OCI-LY3 (cell line): ENCODE measurements around the gene GNA12.

Experiments
- H2AFZ ChIP-seq: fragments of 200-600, 300-600 bp; shearing (Covaris generic); 2 replicates; pipeline ENCODE4 v1.6.0; 2014; ENCODE audit warnings: antibody characterized with exemption, low read depth, low read length
- H3K27ac ChIP-seq: fragments of 200-600, 300-600 bp; sonication (generic); 2 replicates; pipeline ENCODE4 v1.5.1; 2014; ENCODE audit warnings: mild to moderate bottlenecking, low read length, moderate library complexity, mixed read lengths
- H3K27me3 ChIP-seq: fragments of 200-600, 300-600 bp; sonication (generic); 2 replicates; pipeline ENCODE4 v1.6.1; 2014; ENCODE audit warnings: low read depth, low read length, mixed read lengths
- H3K36me3 ChIP-seq: fragments of 200-600, 300-600 bp; sonication (generic); replicated peaks from 2 replicates; pipeline ENCODE3; 2014; ENCODE audit warnings: low read depth, low read length, mixed read lengths
- H3K4me1 ChIP-seq: fragments of 300-600, 200-600 bp; sonication (generic); 2 replicates; pipeline ENCODE4 v1.6.1; 2014; ENCODE audit warnings: low read length, mixed read lengths
- H3K4me2 ChIP-seq: fragments of 200-600, 300-600 bp; sonication (generic); 2 replicates; pipeline ENCODE4 v1.6.1; 2014; ENCODE audit warnings: low read length, mixed read lengths
- H3K4me3 ChIP-seq: fragments of 300-600, 200-600 bp; sonication (generic); 2 replicates; pipeline ENCODE4 v1.5.1; 2014; ENCODE audit warnings: antibody characterized with exemption, mild to moderate bottlenecking, low read length, moderate library complexity
- H3K79me2 ChIP-seq: fragments of 300-600, 200-600 bp; shearing (Covaris generic); 2 replicates; pipeline ENCODE4 v1.6.1; 2014; ENCODE audit warnings: mild to moderate bottlenecking, low read length, mixed read lengths
- H3K9ac ChIP-seq: fragments of 300-600, 200-600 bp; shearing (Covaris generic); 2 replicates; pipeline ENCODE4 v1.6.0; 2014; ENCODE audit warnings: mild to moderate bottlenecking, low read length, moderate library complexity
- H3K9me3 ChIP-seq: fragments of 200-600, 300-600 bp; shearing (Covaris generic); 2 replicates; pipeline ENCODE4 v1.6.1; 2014; ENCODE audit warnings: low read length, mixed read lengths; ENCODE audit not compliant: insufficient read depth
- H4K20me1 ChIP-seq: fragments of 200-600, 300-600 bp; sonication (generic); 2 replicates; pipeline ENCODE4 v1.6.1; 2016; ENCODE audit warnings: low read length, mixed read lengths; ENCODE audit not compliant: insufficient read depth
- CTCF ChIP-seq: fragments of 200-600, 300-600 bp; sonication (generic); IDR thresholded peaks from 2 replicates; pipeline ENCODE4 v1.5.1; 2014; ENCODE audit warnings: antibody characterized with exemption, low read length, low read depth
- EZH2phosphoT487 ChIP-seq: fragments of 200-600 bp; shearing (Covaris generic); IDR thresholded peaks from 2 replicates; pipeline ENCODE4 v1.6.1; 2018; ENCODE audit warnings: antibody characterized with exemption, mixed run types, low read depth

The GNA12 gene

GRCh38 chr7:2710901-2711551 lies 133.1 kb downstream of the GNA12 start:
- 0 out of 2 replicates have a peak overlapping the region, but pooled peaks have one; percentile 76 for H3K27ac ChIP-seq
- H3K9me3 ChIP-seq, result no peaks in the 10 kb centered on the region
- TF ChIP-seq EZH2phosphoT487 (no peak), CTCF (no peak)
- peak overlapping the region; percentile 87 for H3K4me3 ChIP-seq
- peak overlapping the region; percentile 100 for H3K4me2 ChIP-seq
- H2AFZ ChIP-seq, result no peak overlapping the region
- peaks cover 36% of the 10 kb centered on the region for H3K4me1 ChIP-seq
- no peaks in the 10 kb centered on the region for H4K20me1 ChIP-seq
- H3K27me3 ChIP-seq, result no peaks in the 10 kb centered on the region
- H3K79me2 ChIP-seq, result no peaks in the 10 kb centered on the region
- H3K36me3 ChIP-seq, result no peaks in the 10 kb centered on the region
- H3K9ac ChIP-seq, result peak overlapping the region; percentile 85; the same call in 1 of the 2 replicates

- Histone ChIP-seq H3K9ac (peak overlapping the region; percentile 85), H3K4me1 (peaks cover 29% of the 10 kb centered on the region), H2AFZ (peak overlapping the region; percentile 21; the same call in 1 of the 2 replicates), H3K9me3 (no peaks in the 10 kb centered on the region), H3K36me3 (no peaks in the 10 kb centered on the region), H3K27me3 (no peaks in the 10 kb centered on the region), H3K4me2 (peak overlapping the region; percentile 100), H3K4me3 (peak overlapping the region; percentile 87), H3K79me2 (no peaks in the 10 kb centered on the region), H4K20me1 (no peaks in the 10 kb centered on the region), H3K27ac (peak overlapping the region; percentile 76)
- TF ChIP-seq EZH2phosphoT487 (no peak), CTCF (no peak)
These were observed 133.8 kb downstream of the GNA12 start for GRCh38 chr7:2710286-2710655.

- Histone ChIP-seq H3K4me2 (peak overlapping the region; percentile 100), H3K4me1 (peaks cover 25% of the 10 kb centered on the region), H3K9me3 (no peaks in the 10 kb centered on the region)
These were observed 134.4 kb downstream of the GNA12 start for GRCh38 chr7:2709553-2710285.

More at GRCh38 chr7:2709553-2710285, 134.4 kb downstream of the GNA12 start:
- Histone ChIP-seq H2AFZ (peak overlapping the region; percentile 39), H3K79me2 (no peaks in the 10 kb centered on the region), H3K27me3 (no peaks in the 10 kb centered on the region), H4K20me1 (no peaks in the 10 kb centered on the region), H3K4me3 (peak overlapping the region; percentile 87), H3K36me3 (no peaks in the 10 kb centered on the region), H3K9ac (peak overlapping the region; percentile 85), H3K27ac (peak overlapping the region; percentile 76)
- TF ChIP-seq EZH2phosphoT487 (no peak), CTCF (peak; percentile 78)
